ENCODE measurements around the gene SLC24A3. TPM values are rescaled to one million over a fixed set of nuclear protein-coding genes. Genes with fewer than 3 reads are reported as not detected.

SLC24A3 gene
- total RNA-seq, 4 donors from 2014 or later: 2.3 to 6.9 (median 5.4) TPM

DNA sequence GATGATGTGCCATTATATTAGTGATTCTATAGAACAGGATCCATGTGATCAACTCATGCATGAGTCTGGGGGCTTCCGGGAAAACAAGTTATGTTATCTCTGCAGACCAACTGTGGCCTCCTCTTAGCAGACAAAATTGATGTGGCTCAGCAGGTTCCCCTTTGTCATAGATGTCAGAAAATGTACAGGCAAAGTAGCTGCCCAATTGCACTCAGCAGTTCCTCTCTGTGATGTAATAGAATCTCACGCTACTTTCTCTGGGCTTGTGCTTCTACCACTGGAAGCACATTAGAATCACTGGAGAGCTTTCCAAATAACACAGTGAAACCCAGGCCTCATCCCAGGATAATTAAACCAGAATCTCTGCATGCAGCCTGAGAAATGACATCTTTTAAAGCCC, 253.1 kb downstream of the SLC24A3 start:
- DNase-seq (ENCODE audit: low spot score in 2 of 2): no peak
- intact Hi-C loops (cut with DNase I; ENCODE audit: low total_unique reads): no loop called here
- no peak for TF ChIP-seq POLR2A (IDR thresholded peaks at IDR 0.05)
- TF ChIP-seq, protein P1, sequence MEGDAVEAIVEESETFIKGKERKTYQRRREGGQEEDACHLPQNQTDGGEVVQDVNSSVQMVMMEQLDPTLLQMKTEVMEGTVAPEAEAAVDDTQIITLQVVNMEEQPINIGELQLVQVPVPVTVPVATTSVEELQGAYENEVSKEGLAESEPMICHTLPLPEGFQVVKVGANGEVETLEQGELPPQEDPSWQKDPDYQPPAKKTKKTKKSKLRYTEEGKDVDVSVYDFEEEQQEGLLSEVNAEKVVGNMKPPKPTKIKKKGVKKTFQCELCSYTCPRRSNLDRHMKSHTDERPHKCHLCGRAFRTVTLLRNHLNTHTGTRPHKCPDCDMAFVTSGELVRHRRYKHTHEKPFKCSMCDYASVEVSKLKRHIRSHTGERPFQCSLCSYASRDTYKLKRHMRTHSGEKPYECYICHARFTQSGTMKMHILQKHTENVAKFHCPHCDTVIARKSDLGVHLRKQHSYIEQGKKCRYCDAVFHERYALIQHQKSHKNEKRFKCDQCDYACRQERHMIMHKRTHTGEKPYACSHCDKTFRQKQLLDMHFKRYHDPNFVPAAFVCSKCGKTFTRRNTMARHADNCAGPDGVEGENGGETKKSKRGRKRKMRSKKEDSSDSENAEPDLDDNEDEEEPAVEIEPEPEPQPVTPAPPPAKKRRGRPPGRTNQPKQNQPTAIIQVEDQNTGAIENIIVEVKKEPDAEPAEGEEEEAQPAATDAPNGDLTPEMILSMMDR (IDR thresholded peaks at IDR 0.05): no peak
- H3K4me3 ChIP-seq (ENCODE audit: low read depth, poor library complexity, severe bottlenecking): no peak overlapping the region
- 81 to 89% methylated on average over 2 of the region's 2 CpGs for WGBS, 2 donors

DNA sequence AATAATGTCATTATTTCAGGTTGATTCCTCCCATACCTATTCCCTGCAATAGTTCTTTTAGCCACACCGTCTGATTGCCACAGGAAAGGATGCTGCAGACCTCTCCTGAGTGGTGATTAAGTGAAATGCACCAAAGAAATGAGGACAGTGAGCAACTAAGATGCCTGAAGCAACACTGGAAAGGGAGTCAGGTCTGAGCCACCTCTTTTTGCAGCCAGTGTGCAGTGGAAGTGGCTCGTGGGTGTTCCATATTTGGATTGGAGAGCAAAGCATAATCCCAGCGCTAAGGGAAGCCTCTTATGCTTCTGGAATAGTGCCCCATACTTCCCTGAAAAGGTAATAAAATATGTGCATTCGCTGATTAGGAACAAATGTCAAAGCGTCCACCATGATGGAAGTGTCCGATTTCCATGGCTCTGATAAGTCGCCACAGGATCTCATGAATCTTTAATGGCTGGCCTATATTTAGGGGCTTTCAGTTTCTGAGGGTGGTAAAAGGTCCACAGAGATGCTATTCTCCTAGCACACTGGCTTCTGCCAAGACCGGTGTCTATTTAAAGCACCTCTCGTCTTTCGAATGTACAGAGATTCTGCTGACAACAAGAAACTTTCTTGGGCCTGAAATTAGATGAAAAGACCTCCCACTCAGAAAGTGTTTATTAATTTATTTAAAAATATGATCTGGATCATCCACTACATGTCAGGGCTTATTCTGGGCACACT, 253.9 kb downstream of the SLC24A3 start:
- intact Hi-C loops (cut with DNase I; ENCODE audit: low total_unique reads): no loop called here
- DNase-seq (ENCODE audit: low spot score in 2 of 2): no peak
- H3K4me3 ChIP-seq (ENCODE audit: low read depth, poor library complexity, severe bottlenecking): no peak overlapping the region
- no peak for TF ChIP-seq POLR2A (IDR thresholded peaks at IDR 0.05)
- TF ChIP-seq, protein P1 (IDR thresholded peaks at IDR 0.05): no peak
- 86 to 88% methylated on average over 10 of the region's 10 CpGs for WGBS, 2 donors

DNA sequence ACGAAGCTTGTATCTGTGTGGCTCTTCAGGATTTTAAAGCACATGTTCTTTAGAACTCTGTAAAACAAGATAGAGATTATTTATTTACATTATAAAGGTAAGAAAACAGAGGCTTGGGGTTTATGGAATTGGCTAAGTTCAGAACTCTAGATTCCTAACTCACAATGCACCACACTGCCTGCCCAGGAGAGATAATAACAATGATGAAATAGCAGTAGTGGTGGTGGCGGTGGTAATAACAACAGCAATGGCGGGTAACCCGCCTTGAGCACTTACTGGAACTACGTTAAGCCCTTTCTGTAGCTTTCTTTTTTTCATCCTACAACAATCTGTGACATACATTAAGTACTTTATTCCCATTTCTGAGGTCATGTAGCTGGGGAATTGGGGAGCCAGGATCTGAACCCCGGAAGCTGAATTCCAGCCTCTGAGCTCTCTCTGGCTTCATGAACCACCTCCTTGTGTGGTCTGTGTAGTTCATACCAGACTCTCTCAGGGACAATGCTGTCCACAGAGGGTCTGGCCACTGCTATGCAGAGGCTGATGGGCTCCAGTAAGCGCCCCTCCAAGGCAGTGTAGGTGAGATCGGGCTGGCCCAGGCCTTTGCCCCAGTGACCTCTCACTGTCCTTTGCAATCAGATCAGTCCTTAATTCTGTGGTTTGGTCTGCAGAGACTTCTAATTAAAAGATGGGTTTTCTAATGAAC, 260.9 kb downstream of the SLC24A3 start:
- TF ChIP-seq POLR2A (IDR thresholded peaks at IDR 0.05): no peak
- intact Hi-C loops (cut with DNase I; ENCODE audit: low total_unique reads): no loop called here
- no peak overlapping the region for H3K4me3 ChIP-seq (ENCODE audit: low read depth, poor library complexity, severe bottlenecking)
- DNase-seq (ENCODE audit: low spot score in 2 of 2): no peak
- 89 to 90% methylated on average over 8 of the region's 8 CpGs for WGBS, 2 donors

DNA sequence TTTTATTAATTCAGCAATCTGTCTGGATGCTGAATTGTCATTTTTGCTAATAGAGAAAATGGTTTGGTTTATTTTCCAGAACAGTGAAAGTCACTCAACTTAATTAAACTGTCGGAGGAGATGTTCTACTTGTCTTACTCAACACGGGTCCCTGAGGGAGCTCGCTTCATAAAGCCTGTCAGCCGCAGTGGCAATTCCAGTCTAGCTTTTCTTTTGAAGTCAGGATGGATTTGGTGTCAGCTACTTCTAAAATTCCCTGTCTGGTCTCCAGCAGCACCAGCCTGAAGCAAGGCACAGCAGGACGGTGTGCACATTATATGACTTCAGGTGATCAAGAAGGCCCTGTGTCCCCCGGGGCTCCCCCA, 261.5 kb downstream of the SLC24A3 start:
- no peak for TF ChIP-seq POLR2A (IDR thresholded peaks at IDR 0.05)
- TF ChIP-seq, protein P1 (IDR thresholded peaks at IDR 0.05): no peak
- intact Hi-C loops (cut with DNase I; ENCODE audit: low total_unique reads): no loop called here
- no peak overlapping the region for H3K4me3 ChIP-seq (ENCODE audit: low read depth, poor library complexity, severe bottlenecking)
- 68 to 71% methylated on average over 6 of the region's 6 CpGs for WGBS, 2 donors
- no peak for DNase-seq (ENCODE audit: low spot score in 2 of 2)

DNA sequence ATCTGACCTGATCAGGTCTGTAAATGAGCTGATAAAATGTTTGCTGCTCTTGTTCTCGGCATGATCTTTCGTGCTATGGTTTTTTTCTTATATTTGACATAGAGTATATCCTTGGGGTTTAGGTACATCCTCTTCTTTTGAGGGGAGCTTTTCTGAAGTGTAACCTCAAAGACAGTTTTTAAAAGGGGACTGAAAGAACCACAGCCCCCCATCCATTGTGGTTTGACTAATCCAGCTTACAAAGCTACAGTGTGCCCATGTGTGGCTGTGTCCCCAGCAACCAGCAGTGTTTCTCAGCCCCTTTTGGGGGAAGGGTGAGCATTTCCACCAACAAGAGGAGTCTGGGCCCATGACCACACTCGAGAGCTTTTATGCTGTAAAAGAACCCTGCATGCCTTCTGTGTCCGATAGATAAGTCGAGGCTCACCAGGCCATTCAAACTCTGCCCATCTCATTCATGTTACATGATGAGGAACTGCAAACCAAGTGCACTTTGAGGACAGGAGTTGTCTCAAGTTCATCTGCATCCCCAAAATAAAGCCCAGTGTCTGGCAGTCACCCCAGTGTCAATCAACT, 266.0 kb downstream of the SLC24A3 start:
- intact Hi-C loops (cut with DNase I; ENCODE audit: low total_unique reads): no loop called here
- WGBS, 2 donors: 89 to 91% methylated on average over 5 of the region's 5 CpGs
- no peak overlapping the region for H3K4me3 ChIP-seq (ENCODE audit: low read depth, poor library complexity, severe bottlenecking)
- no peak for DNase-seq (ENCODE audit: low spot score in 2 of 2)
- TF ChIP-seq, protein P1 (IDR thresholded peaks at IDR 0.05): no peak
- no peak for TF ChIP-seq POLR2A (IDR thresholded peaks at IDR 0.05)

DNA sequence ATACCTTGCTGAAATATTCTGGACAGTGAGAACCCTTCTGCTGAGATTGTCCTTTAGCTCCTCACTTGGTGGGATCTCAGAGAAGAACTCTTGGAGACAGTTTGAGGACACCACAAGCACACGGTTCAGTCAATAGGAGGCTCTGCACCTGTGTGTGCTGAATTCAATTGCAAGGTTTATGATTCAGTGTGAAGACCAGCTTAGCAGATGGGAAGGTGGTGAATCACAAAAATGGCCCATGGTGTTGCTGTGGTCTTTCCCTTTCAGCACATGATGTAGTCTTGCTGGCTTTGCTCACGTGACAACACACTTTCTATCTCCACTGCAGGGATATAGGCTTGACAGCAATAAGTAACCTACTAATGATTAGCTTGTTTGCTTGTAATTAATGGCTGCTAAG, 270.3 kb downstream of the SLC24A3 start:
- no peak overlapping the region for H3K4me3 ChIP-seq (ENCODE audit: low read depth, poor library complexity, severe bottlenecking)
- 61 to 94% methylated on average over 2 of the region's 2 CpGs for WGBS, 2 donors
- intact Hi-C loops (cut with DNase I; ENCODE audit: low total_unique reads): no loop called here
- no peak for TF ChIP-seq POLR2A (IDR thresholded peaks at IDR 0.05)
- TF ChIP-seq, protein P1 (IDR thresholded peaks at IDR 0.05): no peak
- no peak for DNase-seq (ENCODE audit: low spot score in 2 of 2)
